Uterus (tissue), 4 donors: ENCODE data around the gene ALDH1L1. TPM values are rescaled to one million over a fixed set of nuclear protein-coding genes. Genes with fewer than 3 reads are reported as not detected.
"Not testable (repeated sequence)": the region's sequence is repeated elsewhere in the genome, so short reads cannot be mapped to it uniquely, and the experiment has no call there.

Source experiments
- DNase-seq, 2 donors: peaks; one replicate each; pipeline ENCODE4 v3.0.0-alpha.2; 2019 to 2020
- H3K27ac ChIP-seq, 2 donors: fragments of 200-600 bp; sonication (generic); 1 replicate in 1 of 2; 2 replicates in 1 of 2; pipeline ENCODE4 v1.5.1; 2016 to 2018
- H3K27me3 ChIP-seq, 2 donors: fragments of 200-600 bp; sonication (generic); one replicate each; pipeline ENCODE4 v1.5.1; 2018 to 2019; ENCODE audit warnings: control low read depth in 1 of 2
- H3K36me3 ChIP-seq, 2 donors: fragments of 200-600 bp; sonication (generic); one replicate each; pipeline ENCODE4 v1.5.1; 2019; ENCODE audit warnings: control low read depth in 1 of 2
- H3K4me1 ChIP-seq, 2 donors: fragments of 200-600 bp; sonication (generic); one replicate each; pipeline ENCODE4 v1.5.1; 2018 to 2019; ENCODE audit warnings: control low read depth in 1 of 2
- H3K4me3 ChIP-seq, 2 donors: fragments of 200-600 bp; sonication (generic); 1 replicate in 1 of 2; 2 replicates in 1 of 2; pipeline ENCODE4 v1.5.1; 2018 to 2019; ENCODE audit warnings: mild to moderate bottlenecking in 1 of 2
- H3K9me3 ChIP-seq, 2 donors: fragments of 200-600 bp; sonication (generic); one replicate each; pipeline ENCODE4 v1.5.1; 2019; ENCODE audit warnings: control low read depth in 1 of 2
- CTCF ChIP-seq, 4 experiments: fragments of 200-600 bp in 2 of 4; fragments of 450-650 bp in 2 of 4; sonication (generic) in 2 of 4; IDR thresholded peaks; one replicate each; pipeline ENCODE4 v1.5.1; 2016 to 2019; ENCODE audit warnings: antibody characterized with exemption in 4 of 4, mild to moderate bottlenecking in 2 of 4, moderate library complexity in 1 of 4
- POLR2A ChIP-seq, 2 donors: fragments of 450-650 bp; IDR thresholded peaks; one replicate each; pipeline ENCODE4 v1.6.1; 2016; ENCODE audit warnings: antibody characterized with exemption in 2 of 2, mild to moderate bottlenecking in 1 of 2, moderate library complexity in 1 of 2
- intact Hi-C: fragments of 100-400 bp; cut with DNase I; formaldehyde crosslinking; loops from one replicate; pipeline ENCODE4 v1.15.1; 2023; ENCODE audit warnings: low total_unique reads
- total RNA-seq, 4 donors: library from RNA; depleted of rRNA in 3 of 4; stranded (reverse); fragments of >200 nt in 3 of 4; gene quantifications; one replicate each; pipeline versions ENCODE4 v1.1.0 to v1.2.4, GENCODE V29; 2014 to 2023
- donor health status: DM: yes; HTN: yes; CAD: no.

Gene ALDH1L1
- total RNA-seq, 4 donors from 2014 or later, result 2.1 to 27.3 (median 8.4) TPM

- no peaks in the 10 kb centered on the region for H3K36me3 ChIP-seq
- intact Hi-C loops, result no loop called here
- no peaks in the 10 kb centered on the region for H3K27me3 ChIP-seq
- H3K9me3 ChIP-seq, result no peaks in the 10 kb centered on the region
- DNase-seq, result no peak
- TF ChIP-seq POLR2A (IDR thresholded peaks at IDR 0.05) (no peak), CTCF (IDR thresholded peaks at IDR 0.05) (no peak)
- H3K4me3 ChIP-seq, result no peak overlapping the region
- H3K4me1 ChIP-seq, result no peaks in the 10 kb centered on the region
- no peak overlapping the region for H3K27ac ChIP-seq
Observed at GRCh38 chr3:126077754-126078153, 102.6 kb downstream of the ALDH1L1 start.

GRCh38 chr3:126076140-126076539, 104.2 kb downstream of the ALDH1L1 start:
- no peak for DNase-seq
- intact Hi-C loops, result no loop called here
- TF ChIP-seq POLR2A (IDR thresholded peaks at IDR 0.05) (no peak), CTCF (IDR thresholded peaks at IDR 0.05) (no peak)

GRCh38 chr3:126070146-126070545, 110.2 kb downstream of the ALDH1L1 start:
- DNase-seq, result no peak
- no peaks in the 10 kb centered on the region for H3K27me3 ChIP-seq
- H3K36me3 ChIP-seq, result no peaks in the 10 kb centered on the region
- H3K27ac ChIP-seq, result no peak overlapping the region
- intact Hi-C loops, result no loop called here
- no peaks in the 10 kb centered on the region for H3K4me1 ChIP-seq
- no peaks in the 10 kb centered on the region for H3K9me3 ChIP-seq
- no peak for TF ChIP-seq CTCF (IDR thresholded peaks at IDR 0.05)
- TF ChIP-seq POLR2A (IDR thresholded peaks at IDR 0.05), result no peak
- no peak overlapping the region for H3K4me3 ChIP-seq

More at GRCh38 chr3:126076140-126076539, 104.2 kb downstream of the ALDH1L1 start:
- H3K36me3 ChIP-seq, result no peaks in the 10 kb centered on the region
- no peaks in the 10 kb centered on the region for H3K9me3 ChIP-seq
- no peaks in the 10 kb centered on the region for H3K27me3 ChIP-seq
- H3K27ac ChIP-seq, result no peak overlapping the region
- H3K4me1 ChIP-seq, result no peaks in the 10 kb centered on the region
- no peak overlapping the region for H3K4me3 ChIP-seq

- no peak overlapping the region for H3K4me3 ChIP-seq
- intact Hi-C loops, result no loop called here
- H3K27ac ChIP-seq, result no peak overlapping the region
- TF ChIP-seq CTCF (IDR thresholded peaks at IDR 0.05) (no peak), POLR2A (IDR thresholded peaks at IDR 0.05) (no peak)
- no peaks in the 10 kb centered on the region for H3K4me1 ChIP-seq
- DNase-seq, result no peak
- no peaks in the 10 kb centered on the region for H3K9me3 ChIP-seq
- no peaks in the 10 kb centered on the region for H3K36me3 ChIP-seq
- no peaks in the 10 kb centered on the region for H3K27me3 ChIP-seq
Observed at GRCh38 chr3:126067959-126068358, 112.4 kb downstream of the ALDH1L1 start.

- H3K27ac ChIP-seq, H3K4me1 ChIP-seq, H3K36me3 ChIP-seq, H3K4me3 ChIP-seq, H3K9me3 ChIP-seq, DNase-seq, intact Hi-C loops, H3K27me3 ChIP-seq: not testable (repeated sequence)
Observed at GRCh38 chr3:126066676-126067075, 113.7 kb downstream of the ALDH1L1 start.

- H3K4me1 ChIP-seq, result peaks cover 0 to 5% of the 10 kb centered on the region in 2 donors
- H3K27ac ChIP-seq, result no peak overlapping the region
- intact Hi-C loops, result no loop called here
- no peaks in the 10 kb centered on the region for H3K36me3 ChIP-seq
- DNase-seq, result no peak
- no peaks in the 10 kb centered on the region for H3K27me3 ChIP-seq
- no peak overlapping the region for H3K4me3 ChIP-seq
- no peaks in the 10 kb centered on the region for H3K9me3 ChIP-seq
- TF ChIP-seq CTCF (IDR thresholded peaks at IDR 0.05) (no peak), POLR2A (IDR thresholded peaks at IDR 0.05) (no peak)
Observed at GRCh38 chr3:126065876-126066275, 114.5 kb downstream of the ALDH1L1 start.
